ENCODE data around the gene SIL1.

DNA sequence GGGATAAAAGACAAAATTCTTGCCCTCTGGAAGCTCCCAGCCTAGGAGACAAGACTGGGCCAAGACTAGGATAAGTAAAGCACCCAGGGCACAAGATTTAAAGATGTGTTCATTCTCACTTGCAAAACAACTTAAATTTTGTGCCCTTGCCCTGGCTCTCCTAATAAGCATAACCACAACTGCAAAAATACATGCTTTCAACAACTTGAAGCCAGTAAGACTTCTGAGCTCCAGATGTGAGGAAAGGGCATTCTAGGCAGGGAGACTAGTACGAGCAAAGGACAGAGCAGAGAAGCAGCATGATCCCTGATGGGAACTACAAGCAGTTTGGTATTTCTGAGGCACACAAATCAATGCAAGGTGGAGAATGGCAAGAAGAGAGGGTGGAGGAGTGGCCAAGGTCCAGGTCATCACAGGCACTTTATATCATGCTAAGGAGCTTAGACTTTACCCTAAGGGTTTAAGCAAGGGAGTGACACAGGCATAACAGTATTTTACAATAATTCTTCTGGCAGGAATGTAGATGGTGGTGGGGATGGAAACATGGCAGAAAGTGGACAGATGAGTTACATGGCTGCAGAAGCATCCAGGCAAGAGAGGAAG, 30.1 kb upstream of the SIL1 start:
- TF ChIP-seq POLR2A (IDR thresholded peaks at IDR 0.05; ENCODE audit: low read depth, low read length) = no peak
- TF ChIP-seq, protein P1, sequence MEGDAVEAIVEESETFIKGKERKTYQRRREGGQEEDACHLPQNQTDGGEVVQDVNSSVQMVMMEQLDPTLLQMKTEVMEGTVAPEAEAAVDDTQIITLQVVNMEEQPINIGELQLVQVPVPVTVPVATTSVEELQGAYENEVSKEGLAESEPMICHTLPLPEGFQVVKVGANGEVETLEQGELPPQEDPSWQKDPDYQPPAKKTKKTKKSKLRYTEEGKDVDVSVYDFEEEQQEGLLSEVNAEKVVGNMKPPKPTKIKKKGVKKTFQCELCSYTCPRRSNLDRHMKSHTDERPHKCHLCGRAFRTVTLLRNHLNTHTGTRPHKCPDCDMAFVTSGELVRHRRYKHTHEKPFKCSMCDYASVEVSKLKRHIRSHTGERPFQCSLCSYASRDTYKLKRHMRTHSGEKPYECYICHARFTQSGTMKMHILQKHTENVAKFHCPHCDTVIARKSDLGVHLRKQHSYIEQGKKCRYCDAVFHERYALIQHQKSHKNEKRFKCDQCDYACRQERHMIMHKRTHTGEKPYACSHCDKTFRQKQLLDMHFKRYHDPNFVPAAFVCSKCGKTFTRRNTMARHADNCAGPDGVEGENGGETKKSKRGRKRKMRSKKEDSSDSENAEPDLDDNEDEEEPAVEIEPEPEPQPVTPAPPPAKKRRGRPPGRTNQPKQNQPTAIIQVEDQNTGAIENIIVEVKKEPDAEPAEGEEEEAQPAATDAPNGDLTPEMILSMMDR (IDR thresholded peaks at IDR 0.05; ENCODE audit: extremely low read depth in 1 of 2, insufficient read depth in 1 of 2, low read depth in 1 of 2, low read length in 2 of 2) = no peak
